ENCODE results near the gene GPSM1.

- TF ChIP-seq CTCF (IDR thresholded peaks at IDR 0.05) (no peak), EZH2 (IDR thresholded peaks at IDR 0.05) (no peak)
Measured at GRCh38 chr9:136372006-136372405, 44.7 kb downstream of the GPSM1 start.
